Central memory CD4-positive, alpha-beta T cell (primary cell): ENCODE measurements around the gene TMEM39A.

ENCODE experiments used
- DNase-seq: peaks from one replicate; pipeline ENCODE4 v3.0.0; 2022

TMEM39A gene

DNA sequence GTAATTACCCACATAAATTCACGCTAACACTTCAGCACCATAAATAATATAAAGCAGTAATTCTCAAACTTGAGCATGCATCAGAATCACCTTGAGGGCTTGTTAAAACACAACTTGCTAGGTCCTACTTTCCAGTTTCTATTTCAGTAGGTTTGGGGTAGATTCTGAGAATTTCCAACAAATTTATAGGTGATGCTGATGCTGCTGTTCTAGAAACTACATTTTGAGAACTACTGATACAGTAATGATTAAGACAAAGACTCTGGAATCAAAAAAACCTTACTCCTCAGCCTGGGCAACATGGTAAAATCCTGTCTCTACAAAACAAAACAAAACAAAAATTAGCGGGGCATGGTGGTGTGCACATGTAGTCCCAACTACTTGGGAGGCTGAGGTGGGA is 18.8 kb downstream of the TMEM39A start:
- DNase-seq: no peak

DNA sequence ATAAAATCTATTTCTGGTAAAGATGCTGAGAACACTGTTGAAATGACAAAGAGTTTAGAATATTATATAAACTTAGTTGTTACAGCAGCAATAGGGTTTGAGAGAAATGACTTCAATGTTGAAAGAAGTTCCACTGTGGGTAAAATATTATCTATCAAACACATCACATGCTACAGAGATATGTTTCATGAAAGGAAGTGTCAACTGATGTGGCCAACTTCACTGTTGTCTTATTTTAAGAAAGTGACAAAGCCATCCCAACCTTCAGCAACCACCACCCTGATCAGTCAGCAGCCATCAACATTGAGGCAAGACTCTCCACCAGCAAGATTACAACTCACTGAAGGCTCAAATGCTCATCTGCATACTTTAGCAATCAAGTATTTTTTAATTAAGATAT is 20.2 kb downstream of the TMEM39A start:
- no peak for DNase-seq

DNA sequence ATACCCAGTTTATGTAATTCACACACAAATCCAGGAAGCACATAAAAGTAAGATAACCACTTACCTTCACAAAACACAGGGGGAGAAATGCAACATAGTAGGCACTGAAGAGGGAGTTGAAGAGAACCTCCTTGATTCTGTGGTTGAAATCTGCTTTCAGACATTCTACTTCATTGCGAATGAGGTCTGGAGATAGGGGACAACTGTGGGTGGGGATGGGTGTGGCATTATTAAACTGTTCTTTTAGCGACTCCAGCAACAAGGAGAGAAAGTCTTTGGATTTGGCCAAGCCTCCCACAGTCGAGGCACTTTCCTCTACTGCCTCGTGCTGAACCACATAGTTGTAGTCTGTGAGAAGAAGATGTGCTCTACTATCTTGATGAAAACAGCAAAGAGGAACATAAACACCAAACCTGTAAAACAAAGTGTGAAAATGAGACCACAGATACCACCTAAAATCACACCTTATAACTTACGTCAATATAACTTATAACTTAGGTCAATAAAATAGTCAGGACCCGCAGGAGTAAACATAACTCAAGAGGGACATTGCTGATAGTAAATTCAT is 25.6 kb downstream of the TMEM39A start:
- DNase-seq: no peak

DNA sequence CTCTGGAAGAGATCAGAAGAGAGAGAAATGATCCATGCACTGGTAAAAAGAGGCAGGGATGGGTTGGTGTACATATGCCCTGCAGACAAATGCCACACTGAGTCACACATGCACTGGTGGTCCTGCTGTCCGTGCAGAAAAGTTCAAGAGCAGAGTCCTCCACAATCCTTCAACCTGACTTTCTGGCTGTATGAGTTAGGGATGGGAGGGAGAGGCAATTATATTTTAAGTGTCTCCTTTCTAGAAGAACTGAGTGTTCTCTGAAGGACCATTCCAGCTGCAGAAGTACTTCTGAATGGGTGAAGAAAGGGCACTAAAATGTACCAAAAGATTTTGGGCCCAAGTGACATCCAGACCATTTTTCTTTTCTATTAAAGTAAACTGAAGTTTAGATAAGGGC is 26.4 kb downstream of the TMEM39A start:
- DNase-seq: no peak

DNA sequence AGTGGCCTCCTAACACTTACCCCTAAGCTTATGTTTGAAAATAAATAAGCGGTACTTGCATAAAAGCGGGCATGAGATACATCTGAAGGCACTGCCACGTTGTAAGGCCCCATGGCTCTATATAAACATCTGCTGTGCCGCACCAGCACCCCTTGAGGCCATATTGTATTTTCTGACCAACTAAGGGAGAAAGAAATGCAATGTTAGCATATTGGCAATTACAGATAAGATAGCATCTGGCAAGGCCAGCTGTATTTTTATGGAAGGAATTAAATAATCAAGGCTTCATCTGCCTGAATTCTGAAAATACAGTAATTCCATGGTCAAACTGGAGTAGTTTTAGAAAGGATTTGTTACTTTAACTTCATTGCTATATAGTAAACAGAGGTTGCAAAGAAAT is 28.7 kb downstream of the TMEM39A start:
- no peak for DNase-seq

DNA sequence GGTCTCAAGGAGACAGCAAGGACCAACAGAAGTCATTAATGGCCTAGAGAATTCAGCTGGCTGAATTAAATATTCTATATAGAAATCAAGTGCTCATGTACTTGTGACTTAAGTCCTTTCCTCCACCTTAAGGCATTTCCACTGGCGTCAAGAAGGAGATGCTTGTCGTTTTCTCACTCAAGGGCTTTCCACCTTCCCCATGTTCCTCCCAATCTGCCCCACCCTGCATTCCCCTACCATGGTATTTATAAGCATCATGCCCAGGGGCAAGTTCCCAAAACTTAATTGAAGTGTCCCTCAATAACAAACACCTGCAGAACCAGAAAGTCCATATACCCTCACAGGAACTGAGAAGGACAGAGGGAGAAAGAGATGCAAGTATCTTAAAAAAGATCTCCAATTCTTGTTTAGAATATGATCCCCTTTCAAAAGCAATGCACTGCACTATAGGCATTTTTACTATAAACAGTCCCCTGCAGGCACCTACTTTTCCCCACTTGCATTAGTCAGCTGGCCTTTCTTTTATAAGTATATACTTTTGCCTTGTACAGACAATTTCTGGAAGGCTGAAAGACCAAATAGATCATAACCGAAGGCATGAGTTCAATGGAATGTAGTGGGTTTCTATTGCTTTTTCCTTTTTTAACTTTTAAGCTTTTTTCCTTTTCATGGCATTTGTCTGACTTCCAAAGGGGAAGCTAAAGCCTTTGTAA is 29.6 kb downstream of the TMEM39A start:
- no peak for DNase-seq

DNA sequence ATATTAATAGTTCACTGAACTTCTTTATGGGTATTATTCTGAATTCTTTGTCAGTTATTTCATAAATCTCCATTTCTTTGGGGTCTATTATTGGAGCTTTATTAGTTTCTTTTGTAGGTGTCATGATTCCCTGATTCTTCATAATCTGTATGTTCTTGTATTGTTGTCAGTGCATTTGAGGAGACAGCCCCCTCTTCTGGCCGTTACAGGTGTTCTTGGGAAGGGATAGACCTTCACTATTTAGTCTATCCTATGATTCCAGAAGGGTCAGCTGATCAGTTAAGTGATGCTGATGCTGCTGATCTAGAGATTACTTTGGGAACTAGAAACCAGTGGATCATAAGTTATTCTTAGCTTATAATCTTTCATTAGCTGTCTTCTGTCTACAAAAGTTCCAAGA is 34.9 kb downstream of the TMEM39A start:
- DNase-seq: no peak

DNA sequence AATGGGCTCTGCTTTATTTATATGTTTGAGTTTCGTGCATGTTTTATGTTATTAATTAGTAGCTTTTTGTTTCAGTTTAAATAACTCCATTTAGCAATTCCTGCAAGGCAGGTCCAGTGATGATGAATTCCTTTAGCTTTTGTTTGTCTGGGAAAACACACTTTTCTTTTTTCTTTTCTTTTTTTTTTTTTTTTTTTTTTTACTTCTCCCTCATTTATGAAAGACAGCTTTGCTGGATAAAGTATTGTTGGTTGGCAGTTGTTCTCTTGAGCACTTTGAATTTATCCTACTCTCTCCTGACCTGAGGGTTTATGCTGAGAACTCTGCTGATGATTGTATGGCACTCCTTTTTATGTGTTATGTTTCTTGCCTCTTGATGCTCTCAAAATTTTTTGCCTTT is 35.7 kb downstream of the TMEM39A start:
- DNase-seq: no peak

DNA sequence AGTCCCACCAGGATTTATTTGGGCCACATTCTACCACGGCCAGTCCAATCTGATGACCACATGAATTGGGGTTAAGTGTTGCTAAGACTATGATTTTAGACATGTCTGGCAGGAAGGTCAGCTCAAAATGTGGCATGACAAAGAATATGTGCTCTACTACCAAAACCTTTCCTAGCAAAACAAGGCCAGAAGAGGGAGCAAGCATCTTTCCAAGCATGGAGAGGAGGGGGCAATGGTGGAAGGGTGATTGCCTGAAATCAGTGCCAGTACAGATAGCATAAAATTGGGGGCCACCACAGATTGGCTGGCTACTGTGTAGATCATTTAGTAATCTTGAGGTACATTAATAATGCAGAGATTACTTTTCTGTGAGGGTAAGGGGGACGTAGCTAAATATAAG is 43.2 kb downstream of the TMEM39A start:
- no peak for DNase-seq

DNA sequence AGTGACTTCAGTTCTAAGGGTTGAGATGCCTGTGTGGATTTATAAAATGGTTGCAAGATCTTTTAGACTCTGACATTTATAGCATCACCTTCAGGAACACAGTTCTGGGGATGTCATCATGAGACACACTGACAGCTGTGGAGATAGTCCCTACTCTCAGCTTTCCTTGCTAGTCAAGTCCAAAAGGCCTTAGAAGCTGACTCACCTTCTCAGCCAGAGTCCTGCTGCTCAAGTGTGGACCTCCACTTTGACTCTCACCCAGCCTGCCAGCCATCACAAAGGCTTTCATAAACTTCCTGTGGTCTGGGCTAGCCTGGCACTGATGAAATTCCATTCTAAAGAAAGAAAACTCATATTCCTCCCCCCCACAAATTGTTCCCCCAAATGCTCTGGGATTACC is 44.8 kb downstream of the TMEM39A start:
- no peak for DNase-seq

DNA sequence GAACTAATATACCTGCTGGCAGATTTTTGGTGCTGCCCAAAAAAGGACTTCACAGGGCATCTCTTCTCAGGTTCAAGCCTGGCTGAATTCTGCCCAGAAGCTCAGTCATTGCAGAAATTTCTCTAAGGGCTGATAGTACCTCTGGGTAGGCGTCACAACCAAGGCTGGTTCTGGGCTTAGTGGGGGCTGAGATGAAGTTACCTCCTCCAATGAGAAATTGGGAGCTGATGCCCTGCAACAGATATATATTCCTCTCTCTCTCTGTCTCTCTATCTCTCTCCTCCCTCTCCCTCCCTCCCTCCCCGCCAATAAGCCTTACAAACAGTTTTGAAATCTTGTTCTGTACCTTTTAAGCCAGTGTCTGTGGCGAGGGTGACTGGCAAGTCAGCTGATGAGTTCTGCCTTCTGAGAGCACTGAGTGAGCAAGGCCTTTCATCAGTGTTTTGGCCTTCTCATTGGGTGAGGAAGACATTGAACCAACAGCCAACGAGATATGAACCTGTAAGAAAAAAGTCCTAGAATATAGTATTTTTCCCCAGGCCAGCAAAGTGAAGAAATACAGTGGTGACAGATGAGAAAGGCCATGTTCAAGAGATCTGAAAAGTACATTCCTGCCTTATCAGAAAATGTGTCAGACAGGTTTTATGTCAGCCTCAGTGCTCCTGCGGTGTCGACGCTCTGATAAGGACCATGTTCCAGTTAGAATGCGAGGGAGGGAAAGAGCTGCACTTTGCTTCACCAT is 45.5 kb downstream of the TMEM39A start:
- DNase-seq: no peak

DNA sequence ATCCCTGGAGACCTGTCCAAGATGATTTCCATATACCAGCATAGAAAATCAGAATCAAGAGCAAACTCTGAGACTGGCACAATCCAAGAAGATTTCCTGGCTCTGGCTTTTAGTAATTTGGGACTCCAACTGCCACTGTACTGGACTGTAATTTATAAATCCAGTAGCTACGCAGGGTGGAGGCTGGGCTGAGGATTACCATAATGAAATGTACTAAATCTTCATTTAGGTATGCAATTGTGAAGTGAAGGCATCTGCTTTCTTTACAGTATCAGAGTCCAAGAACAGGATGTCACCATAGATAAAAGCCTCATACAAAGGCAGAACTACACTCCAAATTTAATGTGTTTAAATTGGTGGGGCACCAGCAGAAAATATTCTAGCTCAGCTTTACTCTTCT is 46.5 kb downstream of the TMEM39A start:
- DNase-seq: no peak

DNA sequence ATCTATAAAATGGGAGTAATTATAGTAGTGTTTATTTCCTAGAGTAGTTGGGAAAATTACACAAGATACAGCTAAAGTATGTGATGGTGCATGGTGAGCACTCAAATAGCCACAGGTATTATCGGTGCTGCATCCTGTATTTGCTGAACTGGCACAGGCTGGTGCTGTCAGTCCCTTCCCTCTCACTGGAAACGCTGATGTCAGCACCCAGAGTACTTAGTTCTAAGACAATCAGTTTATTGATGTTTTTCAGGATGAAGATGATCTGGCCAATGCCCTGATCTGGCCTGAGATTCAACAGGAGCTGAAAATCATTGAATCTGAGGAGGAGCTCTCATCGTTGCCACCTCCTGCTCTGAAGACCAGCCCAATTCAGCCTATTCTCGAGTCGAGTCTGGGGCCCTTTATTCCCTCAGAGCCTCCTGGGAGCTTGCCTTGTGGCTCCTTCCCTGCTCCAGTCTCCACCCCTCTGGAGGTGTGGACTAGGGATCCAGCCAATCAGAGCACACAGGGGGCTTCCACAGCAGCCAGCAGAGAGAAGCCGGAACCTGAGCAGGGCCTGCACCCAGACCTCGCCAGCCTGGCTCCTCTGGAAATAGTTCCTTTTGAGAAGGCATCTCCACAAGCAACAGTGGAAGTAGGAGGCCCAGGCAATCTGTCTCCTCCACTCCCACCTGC is 49.7 kb downstream of the TMEM39A start:
- no peak for DNase-seq

DNA sequence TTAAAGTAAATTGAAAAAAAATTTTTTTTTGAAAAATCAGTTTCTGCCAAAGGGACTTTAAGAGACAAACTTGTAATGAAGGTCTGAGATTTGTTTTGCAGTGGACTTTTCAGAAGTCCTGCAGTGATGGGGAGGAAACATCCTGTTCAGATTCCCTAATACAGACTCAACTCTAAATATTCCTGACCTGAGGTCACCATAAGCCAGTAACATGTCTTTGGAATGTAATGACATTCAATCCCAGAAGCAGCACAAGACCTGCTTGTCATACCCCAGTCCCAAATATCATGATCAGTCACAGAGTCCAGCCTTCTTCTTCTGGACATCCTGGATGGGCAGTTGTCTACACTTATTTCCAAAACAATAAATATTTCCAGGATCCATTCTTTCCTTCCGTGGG is 53.6 kb downstream of the TMEM39A start:
- DNase-seq: no peak

DNA sequence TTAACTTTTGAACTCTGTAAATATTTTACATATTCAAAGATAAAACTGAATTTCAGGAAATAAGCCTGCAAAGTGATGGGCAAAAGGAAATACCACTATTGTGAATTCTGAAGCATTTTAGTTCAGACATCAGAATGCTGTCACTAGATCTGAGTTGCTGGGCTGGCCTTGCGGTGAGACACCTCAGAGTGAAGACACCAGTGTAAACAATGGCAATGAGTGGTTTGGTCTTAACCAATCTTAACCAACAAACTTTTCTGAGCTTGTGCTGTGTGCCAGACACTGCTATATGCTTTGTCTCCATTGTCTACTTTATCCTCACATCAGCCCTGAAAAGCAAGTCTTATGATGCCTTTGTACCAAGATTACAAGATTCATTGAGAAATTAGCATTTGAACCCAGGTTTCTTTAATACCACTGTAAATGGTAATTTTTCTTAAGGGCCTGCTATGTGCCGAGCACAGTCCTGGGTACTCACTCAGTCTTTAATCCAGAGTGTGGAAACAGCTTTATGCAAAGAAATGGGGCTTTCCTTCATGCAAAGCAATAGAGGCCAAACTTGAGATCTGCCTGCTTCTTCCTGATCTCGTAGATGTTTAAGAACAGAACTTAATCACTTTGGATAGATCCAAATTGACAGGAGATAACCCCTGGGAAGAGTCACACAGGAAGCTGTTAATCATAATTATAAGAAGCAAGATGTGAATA is 55.0 kb downstream of the TMEM39A start:
- no peak for DNase-seq

DNA sequence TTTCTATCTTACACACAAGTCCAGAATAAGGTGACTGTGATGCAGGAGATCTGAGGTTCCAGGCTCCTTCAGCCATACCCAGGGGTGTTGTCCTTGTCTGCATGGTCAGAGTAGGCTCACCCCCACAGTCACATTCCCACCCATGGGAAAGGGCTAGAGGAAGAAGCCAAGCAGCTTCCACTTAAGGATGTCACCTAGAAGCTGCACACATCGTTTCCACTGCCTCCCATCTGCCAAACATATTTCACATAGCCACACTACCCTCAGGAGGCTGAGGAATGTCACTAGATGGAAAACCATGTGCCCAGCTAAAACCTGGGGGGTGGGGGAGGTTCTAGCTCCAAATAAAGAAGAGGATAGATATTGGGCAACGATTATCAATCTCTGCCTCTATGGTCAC is 58.1 kb downstream of the TMEM39A start:
- DNase-seq: no peak

DNA sequence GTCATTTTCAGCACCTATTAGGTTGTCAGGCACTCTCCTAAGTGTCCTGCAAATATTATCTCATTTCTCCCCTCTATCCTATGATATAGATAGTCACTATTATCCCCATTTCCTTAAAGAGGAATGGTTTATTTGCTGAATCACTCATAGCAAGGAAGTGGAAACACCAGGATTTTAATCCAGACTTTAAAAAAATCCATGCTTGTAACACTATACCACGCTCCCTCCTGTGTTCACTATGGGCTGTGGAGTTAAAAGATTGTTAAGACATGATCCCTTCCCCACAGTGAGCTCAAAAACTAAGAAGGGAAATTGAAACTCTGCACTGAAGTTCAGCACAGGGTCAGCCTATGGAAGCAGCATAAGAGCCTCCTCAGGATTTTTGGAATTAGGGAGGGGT is 60.2 kb downstream of the TMEM39A start:
- no peak for DNase-seq

DNA sequence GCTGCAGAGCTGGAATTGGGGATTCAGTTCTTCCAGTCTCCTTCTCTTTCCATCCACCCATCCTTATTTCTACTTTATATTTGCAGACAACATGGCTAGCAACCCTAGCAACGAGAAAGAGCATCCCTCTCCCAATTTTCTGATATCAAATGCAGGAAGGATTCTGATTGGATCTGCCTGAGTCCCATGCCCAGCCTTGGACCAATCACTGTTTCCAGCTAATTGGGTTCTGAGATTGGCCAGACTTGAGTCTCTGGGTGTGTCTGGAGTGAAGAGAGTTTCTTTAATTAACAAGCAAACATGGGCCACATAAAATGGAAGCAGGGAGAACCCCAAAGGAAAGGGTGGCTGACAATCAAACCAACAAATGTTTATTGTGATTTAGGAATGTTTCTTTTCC is 60.6 kb downstream of the TMEM39A start:
- DNase-seq: no peak

DNA sequence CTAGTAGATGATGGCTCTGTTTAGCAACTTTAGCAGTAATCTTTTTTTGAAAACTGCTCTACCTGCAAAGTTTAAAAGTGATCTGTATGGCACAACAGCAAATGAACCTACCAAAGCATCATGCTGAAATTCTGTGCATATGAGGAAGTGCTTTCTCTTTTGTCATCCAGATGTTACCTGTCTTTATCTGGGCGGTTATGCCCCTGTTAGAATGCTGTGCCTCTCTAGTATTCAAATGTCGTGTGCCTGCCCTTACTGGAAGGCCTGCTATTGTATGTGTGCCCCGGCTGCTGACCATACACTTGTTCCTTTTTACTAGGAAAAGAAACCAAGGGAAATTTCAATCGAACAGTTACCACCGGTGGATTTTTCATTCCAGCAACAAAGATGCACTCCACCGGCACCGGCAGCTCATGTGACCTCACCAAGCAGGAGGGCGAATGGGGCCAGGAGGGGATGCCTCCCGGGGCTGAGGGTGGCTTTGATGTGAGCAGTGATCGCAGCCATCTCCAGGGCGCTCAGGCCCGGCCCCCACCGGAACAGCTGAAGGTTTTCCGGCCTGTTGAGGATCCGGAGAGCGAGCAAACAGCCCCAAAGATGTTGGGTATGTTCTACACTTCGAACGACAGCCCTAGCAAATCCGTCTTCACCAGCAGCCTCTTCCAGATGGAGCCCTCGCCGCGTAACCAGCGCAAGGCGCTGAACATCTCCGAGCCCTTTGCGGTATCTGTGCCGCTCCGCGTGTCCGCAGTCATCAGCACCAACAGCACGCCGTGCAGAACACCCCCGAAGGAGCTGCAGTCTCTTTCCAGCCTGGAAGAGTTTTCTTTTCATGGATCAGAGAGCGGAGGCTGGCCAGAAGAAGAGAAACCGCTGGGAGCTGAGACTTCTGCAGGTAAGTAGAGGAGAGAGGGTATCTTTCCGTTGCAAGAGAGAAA is 61.6 kb downstream of the TMEM39A start:
- no peak for DNase-seq

DNA sequence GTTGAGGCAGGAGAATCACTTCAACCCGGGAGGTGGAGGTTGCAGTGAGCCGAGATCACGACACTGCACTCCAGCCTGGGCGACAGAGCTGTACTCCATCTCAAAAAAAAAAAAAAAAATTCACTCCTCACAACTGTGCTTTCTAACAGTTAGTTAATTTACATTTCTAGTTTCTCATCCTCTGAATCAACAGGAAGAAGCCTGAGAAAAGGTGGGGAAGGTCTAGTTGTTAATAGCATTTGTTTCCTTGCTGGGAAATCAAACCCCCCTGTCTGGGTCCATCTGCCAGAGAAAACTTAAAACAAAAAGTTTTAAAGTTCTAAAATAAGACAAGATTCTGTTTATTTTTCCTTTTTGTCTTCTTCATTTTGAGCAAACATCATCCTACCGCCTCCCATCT is 62.3 kb downstream of the TMEM39A start:
- no peak for DNase-seq

DNA sequence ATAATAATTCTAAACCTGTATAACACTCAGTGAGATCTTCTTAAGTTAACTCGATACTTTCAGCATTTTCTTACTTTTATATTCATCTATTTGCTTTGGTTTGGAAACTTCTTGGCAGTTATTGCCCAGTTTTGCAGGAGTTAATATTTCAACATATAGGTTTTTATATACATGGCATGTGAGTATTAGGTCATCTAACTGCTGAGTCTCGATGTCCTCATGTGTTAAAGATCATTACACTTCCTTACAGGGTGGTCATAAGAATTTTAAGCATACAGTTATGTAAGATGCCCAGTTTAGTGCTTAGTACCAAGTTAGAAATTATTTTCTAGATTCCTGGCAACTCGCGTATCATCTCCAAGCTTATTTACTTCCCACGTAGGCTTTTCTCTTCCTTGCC is 62.9 kb downstream of the TMEM39A start:
- DNase-seq: no peak

DNA sequence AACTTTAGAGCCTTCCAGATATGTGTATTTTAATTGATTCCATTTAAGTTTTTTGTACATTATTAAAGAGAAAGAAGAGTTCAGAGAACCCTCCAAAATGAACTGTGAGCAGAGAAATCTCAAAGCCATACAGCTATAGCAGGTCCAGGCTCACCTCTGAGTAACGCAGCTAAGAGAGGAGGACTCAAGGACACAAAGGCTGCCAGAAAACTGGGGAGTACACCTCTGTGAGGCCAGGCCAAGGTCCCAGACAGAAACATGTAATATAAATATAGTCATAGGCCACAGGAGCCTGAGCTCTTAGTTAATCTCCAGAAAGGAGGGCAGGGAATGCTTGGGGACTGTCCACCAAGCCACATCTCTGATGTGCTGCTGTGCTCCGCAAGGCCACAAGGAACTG is 66.5 kb downstream of the TMEM39A start:
- DNase-seq: no peak
